Breast epithelium (tissue), 3 donors: Measurements from ENCODE around the gene FAM237B.

Source experiments
- CTCF ChIP-seq, 3 donors: fragments of 450-650 bp; IDR thresholded peaks; one replicate each; pipeline ENCODE4 v1.5.1; 2016 to 2017; ENCODE audit warnings: antibody characterized with exemption in 3 of 3, mild to moderate bottlenecking in 3 of 3, moderate library complexity in 3 of 3
- POLR2A ChIP-seq: fragments of 450-650 bp; IDR thresholded peaks from one replicate; pipeline ENCODE4 v1.6.1; 2016; ENCODE audit warnings: antibody characterized with exemption, mild to moderate bottlenecking, moderate library complexity

GRCh38 chr7:90320801-90321494 is at the start of gene FAM237B:
- TF ChIP-seq CTCF (IDR thresholded peaks at IDR 0.05), result no peak
- TF ChIP-seq POLR2A, result no peak
